Measurements from ENCODE around the gene PTK6.
"Not testable (repeated sequence)": the region's sequence is repeated elsewhere in the genome, so short reads cannot be mapped to it uniquely, and the experiment has no call there.

PTK6 gene

GRCh38 chr20:63495167-63495720 lies 41.9 kb downstream of the PTK6 start:
- no peak for DNase-seq (ENCODE audit: low read depth in 3 of 3)

- no peak for DNase-seq (ENCODE audit: low read depth in 3 of 3)
Observed at GRCh38 chr20:63494420-63495166, 42.6 kb downstream of the PTK6 start.

DNA sequence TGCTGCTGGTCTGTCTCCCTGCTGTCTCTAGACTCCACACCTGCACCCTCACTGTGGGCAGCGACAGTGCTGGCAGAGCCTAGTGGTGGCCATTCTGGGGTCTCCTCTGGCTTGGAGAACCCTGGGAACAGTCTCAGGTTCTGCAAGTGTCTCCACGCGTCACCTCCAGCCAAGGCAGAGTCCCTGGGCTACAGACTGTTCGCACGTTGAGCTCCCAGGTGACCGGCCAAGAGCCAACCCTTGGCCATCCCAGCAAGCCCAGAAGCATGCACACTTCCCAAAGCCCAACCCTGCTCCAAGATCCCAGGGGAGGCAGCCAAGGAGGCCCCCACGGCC lies 43.1 kb downstream of the PTK6 start:
- DNase-seq (ENCODE audit: low read depth in 3 of 3) = no peak

- no peak for DNase-seq (ENCODE audit: low read depth in 3 of 3)
Observed at GRCh38 chr20:63493563-63494020, 43.6 kb downstream of the PTK6 start.

DNA sequence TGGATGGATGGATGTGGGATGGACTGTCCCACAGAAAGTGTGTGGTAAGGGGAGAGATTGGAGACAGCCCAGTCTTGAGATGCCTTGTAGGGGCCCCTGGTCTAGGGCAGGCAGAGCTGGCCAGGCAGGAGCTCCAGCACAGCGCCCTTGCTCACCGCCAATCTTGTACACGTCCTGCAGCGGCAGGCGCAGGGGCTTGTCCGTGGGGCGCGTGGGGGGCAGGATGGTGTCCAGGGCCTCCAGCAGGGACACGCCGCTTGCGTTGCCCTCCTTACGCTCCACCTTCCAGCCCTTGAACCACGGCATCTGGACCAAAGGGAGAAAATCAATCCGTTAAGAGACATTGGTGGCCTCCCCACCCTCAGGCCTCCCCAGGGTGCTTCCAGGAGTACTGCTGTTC lies 44.2 kb downstream of the PTK6 start:
- DNase-seq (ENCODE audit: low read depth in 3 of 3) = no peak

- DNase-seq (ENCODE audit: low read depth in 3 of 3) = no peak
Observed at GRCh38 chr20:63492518-63492917, 44.7 kb downstream of the PTK6 start.

DNA sequence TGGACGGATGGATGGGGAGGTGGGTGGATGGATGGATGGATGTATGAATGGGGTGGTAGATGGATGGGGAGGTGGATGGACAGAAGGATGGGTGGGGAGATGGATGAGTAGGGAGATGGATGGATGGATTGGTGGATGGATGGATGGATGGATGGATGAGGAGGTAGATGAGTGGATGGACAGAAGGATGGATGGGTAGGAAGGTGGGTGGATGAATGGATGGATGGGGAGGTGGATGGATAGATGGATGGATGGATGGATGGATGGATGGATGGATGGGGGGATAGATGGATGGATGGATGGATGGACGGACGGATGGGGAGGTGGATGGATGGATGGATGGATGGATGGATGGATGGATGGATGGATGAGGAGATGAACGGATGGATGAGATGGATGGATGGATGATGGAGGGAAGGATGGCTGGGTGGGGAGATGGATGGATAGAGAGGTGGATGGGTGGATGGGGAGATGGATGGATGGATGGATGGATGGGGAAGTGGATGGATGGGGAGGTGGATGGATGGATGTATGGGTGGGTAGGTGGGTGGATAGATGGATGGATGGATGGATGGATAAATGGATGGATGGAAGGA lies 45.4 kb downstream of the PTK6 start:
- DNase-seq (ENCODE audit: low read depth in 3 of 3) = no peak

DNA sequence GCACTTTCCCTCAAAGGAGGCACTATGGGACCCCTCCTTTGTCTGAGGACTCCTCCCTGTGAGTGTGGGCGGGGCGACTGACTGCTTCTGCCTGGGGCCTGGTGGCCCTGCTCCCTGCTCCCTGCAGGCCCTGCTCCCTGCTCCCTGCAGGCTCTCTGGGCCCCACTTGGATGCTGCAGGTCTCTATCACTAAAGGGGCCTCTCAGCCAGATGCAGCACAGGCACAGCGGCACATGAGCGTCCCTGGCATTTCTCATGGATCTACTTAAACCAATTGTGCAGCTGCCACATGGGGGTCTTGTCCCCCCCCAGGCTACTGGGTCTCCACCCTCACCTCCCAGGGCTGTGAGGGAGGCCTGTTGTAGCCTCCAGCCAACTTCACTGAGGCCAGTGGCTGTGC lies 46.1 kb downstream of the PTK6 start:
- DNase-seq (ENCODE audit: low read depth in 3 of 3) = no peak

- DNase-seq (ENCODE audit: low read depth in 3 of 3) = no peak
Observed at GRCh38 chr20:63490416-63490815, 46.8 kb downstream of the PTK6 start.

DNA sequence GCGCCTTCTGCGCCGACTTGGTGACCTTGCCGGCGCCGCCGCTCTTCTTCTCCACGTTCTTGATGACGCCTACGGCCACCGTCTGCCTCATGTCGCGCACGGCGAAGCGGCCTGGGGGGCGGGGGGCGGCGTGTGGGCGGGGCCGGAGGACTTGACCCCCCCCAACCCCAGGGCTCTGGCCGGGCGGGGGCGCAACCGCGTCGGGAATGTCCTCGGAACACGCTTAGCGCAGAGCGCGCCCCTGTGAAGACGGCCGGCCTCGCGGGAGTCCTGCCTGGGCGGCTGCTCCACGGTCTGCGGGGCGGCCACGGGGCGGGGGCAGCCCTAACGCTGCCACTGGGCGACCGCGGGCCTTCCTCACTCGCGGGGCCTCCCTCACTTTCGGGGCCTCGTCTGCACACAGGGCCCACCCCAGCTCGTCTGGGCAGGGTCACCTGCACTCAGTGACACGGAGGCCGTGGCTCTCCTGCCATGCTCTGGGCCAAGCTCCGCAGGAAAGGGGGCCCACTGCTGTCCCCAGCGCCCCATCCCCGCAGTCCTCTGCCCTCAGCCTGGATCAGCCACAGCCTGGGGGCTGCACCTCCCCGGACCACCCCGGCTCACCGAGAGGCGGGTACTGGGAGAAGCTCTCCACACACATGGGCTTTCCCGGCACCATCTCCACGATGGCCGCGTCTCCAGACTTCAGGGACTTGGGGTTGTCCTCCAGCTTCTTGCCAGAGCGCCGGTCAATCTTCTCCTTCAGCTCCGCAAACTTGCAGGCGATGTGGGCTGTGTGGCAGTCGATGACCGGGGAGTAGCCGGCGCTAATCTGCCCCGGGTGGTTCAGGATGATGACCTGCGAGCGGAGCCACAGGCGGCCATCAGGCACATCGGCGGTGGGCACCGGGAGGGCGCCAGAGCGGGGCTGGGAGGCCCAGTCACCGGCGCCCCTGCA lies 48.6 kb downstream of the PTK6 start:
- DNase-seq (ENCODE audit: low read depth in 3 of 3) = no peak

GRCh38 chr20:63487781-63488241 lies 49.4 kb downstream of the PTK6 start:
- DNase-seq (ENCODE audit: low read depth in 3 of 3) = no peak

DNA sequence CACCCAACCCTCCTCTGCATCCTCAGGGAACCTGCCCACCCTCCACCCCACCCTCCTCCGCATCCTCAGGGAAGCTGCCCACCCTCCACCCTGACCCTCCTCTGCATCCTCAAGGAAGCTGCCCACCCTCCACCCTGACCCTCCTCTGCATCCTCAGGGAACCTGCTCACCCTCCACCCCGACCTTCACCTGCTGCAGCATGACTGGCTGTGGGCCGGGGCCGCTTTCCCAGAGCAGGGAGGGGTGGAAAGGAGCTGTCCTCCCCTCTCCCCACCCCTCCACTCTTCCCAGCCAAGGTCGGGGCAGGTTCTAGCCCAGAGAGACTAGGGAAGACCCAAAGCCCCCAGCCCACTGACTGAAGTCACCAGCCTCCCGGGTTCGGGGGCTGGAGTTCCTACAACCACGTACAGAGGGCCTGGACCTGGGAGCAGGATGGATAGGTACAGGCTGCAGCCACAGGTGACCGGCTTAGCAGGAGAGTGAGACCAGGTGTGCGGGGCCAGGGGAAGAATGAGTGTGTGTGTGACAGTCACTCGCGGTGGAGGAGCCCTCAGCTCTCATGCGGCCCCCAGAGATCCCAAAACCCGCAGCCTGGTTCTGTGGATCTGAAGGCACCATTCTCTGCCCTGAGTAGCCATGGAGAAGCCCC lies 49.9 kb downstream of the PTK6 start:
- no peak for DNase-seq (ENCODE audit: low read depth in 3 of 3)

DNA sequence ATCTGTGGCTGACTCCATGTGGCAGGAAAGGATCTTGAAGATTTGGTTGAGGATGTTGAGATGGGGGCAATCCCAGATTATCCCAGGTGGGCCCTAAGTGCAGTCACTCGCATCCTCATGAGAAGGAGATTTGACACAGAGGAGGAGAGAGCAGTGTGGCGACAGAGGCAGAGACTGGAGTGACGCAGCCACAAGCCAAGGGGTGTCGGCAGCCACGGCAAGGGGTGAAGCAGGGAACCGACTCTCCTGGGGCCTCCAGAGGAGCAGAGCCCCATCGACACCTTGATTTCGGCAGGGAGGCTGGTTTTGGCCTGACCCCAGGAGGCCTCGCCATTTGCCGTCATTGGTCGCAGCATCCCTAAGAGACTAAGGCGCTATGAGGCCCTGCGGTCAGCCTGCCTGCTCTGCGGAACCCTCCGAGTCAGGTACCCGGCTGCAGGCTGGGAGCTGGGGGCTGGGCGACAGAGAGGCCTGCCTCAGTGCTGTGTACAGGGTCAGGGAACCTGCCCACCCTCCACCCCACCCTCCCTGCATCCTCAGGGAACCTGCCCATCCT lies 50.8 kb downstream of the PTK6 start:
- no peak for DNase-seq (ENCODE audit: low read depth in 3 of 3)

GRCh38 chr20:63484651-63485403 lies 52.3 kb downstream of the PTK6 start:
- no peak for DNase-seq (ENCODE audit: low read depth in 3 of 3)

DNA sequence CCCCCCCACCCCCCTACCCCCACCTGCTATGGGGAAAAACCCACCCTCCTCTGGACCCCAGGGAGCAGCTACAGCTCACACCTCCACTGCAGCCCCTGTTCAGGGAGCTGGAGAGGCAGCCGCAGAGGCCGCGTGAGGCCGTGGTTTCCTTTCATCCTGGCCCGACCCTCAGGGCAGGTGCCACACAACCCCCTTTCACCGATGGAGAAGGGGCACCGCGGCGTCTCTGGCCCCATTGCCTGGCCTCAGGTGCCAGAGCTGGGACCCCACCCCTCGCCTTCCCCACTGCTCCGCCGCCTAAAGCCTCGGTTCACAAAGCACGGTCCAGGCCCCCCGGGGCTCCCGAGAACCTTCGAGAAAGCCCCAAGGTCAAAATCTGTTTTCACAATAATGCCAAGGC lies 52.9 kb downstream of the PTK6 start:
- DNase-seq (ENCODE audit: low read depth in 3 of 3) = no peak

DNA sequence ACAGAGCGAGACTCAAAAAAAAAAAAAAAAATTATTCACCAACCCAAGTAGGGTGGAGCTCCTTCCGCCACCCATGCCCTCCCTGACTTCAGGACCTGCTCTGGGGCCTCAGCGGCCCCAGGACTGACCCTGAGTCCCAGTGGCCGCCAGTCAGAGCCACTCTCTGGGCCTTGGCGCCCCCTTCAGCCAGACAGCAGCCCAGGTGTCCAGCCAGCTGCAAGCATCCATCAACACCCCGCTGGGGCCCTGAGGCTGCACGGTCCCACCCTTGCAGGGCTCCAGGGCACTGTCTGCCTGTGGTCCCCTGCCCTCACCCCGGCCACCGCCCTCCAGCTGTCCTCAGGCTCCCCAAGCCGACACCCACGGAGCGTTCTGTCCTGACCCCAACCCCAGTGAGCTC lies 53.3 kb downstream of the PTK6 start:
- no peak for DNase-seq (ENCODE audit: low read depth in 3 of 3)

DNA sequence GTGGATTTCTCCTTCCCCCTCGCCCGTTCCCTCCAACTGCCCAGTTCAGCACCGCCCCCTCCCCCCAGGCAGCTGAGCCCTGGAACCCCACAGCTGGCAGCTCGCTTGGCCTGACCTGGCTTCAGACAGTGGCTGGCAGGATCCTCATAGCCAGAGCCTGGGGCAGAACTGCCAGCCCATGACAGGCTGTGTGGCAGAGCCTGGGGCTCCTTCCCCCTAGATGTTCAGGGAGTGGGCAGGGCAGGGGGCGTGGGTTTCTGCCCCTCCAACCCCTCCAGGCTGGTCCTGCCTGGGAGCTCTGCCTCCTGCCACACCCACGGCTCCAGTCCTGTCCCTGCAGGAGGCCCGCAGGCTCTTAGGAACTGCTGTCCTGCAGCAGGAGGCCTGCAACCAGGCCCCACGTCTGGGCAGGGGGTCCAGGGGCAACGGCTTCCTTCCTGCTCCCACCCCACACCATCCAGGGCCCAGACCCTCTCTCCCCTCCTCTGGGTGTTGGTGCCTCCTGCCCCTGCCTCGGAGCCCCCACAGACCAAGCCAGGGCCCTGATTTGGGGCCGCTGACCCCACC lies 55.1 kb downstream of the PTK6 start:
- DNase-seq (ENCODE audit: low read depth in 3 of 3) = no peak

DNA sequence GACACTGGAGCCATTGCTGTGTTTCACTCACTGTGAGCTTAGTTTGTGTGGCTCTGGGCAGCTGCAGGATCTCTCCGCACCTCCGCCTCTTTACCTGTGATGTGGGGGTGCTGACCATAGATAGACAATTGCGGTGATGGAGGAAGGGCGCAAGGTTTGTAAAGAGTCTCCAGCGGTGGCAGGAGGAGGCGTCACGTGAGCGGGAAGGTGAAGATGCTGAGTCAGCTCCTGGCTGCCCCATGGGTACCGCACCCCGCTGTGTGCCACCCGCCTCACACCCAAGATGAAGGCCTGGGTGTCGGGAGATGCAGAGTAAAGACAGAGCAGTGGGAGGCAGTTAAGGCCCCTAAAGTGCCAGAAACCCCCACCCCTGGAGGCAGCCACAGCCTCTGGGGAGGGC lies 55.7 kb downstream of the PTK6 start:
- DNase-seq (ENCODE audit: low read depth in 3 of 3) = no peak

- not testable (repeated sequence) for DNase-seq (ENCODE audit: low read depth in 3 of 3)
Observed at GRCh38 chr20:63479695-63480419, 57.3 kb downstream of the PTK6 start.
